Skeletal muscle satellite cell (primary cell): Measurements from ENCODE around the gene DSTN.

ENCODE experiments used
- H3K27me3 ChIP-seq: 2 replicates; pipeline ENCODE4 v1.7.0; 2013; ENCODE audit warnings: low read length; ENCODE audit not compliant: control insufficient read depth, insufficient read depth
- H3K36me3 ChIP-seq: 2 replicates; pipeline ENCODE4 v1.7.0; 2013; ENCODE audit warnings: mild to moderate bottlenecking, control low read depth, low read length; ENCODE audit not compliant: insufficient read depth
- H3K4me1 ChIP-seq: 2 replicates; pipeline ENCODE4 v1.7.0; 2013; ENCODE audit warnings: low read length; ENCODE audit not compliant: control insufficient read depth, insufficient read depth
- H3K4me2 ChIP-seq: 2 replicates; pipeline ENCODE4 v1.7.0; 2013; ENCODE audit warnings: mild to moderate bottlenecking, low read length
- H3K4me3 ChIP-seq: 2 replicates; pipeline ENCODE4 v1.7.0; 2013; ENCODE audit warnings: low read length
- H3K9ac ChIP-seq: 2 replicates; pipeline ENCODE4 v1.7.0; 2013; ENCODE audit warnings: mild to moderate bottlenecking, low read depth, low read length, moderate library complexity
- H3K9me3 ChIP-seq: replicated peaks from 2 replicates; pipeline ENCODE4 v1.7.0; 2013; ENCODE audit warnings: mild to moderate bottlenecking, control low read depth, low read length

Gene DSTN

GRCh38 chr20:17555106-17555505 is 14.8 kb upstream of the DSTN start:
- Histone ChIP-seq H3K27me3 (no peaks in the 10 kb centered on the region), H3K4me2 (no peak overlapping the region), H3K36me3 (no peaks in the 10 kb centered on the region), H3K4me1 (peaks cover 36% of the 10 kb centered on the region), H3K9ac (no peak overlapping the region), H3K9me3 (no peaks in the 10 kb centered on the region), H3K4me3 (no peak overlapping the region)

- H3K4me3 ChIP-seq = peak overlapping the region; percentile 63
- H3K9ac ChIP-seq = peak overlapping the region; percentile 89
- peak overlapping the region; percentile 84 for H3K4me2 ChIP-seq
- no peaks in the 10 kb centered on the region for H3K36me3 ChIP-seq
- H3K9me3 ChIP-seq = no peaks in the 10 kb centered on the region
- H3K4me1 ChIP-seq = peaks cover 44% of the 10 kb centered on the region
- no peaks in the 10 kb centered on the region for H3K27me3 ChIP-seq
Observed at GRCh38 chr20:17556837-17557674, 12.8 kb upstream of the DSTN start.

- peak overlapping the region; percentile 63 for H3K4me3 ChIP-seq
Observed at GRCh38 chr20:17557675-17558006, 12.2 kb upstream of the DSTN start.

GRCh38 chr20:17558154-17558940 is 11.5 kb upstream of the DSTN start:
- Histone ChIP-seq H3K4me2 (peak overlapping the region; percentile 84), H3K9me3 (no peaks in the 10 kb centered on the region), H3K36me3 (no peaks in the 10 kb centered on the region), H3K4me3 (peak overlapping the region; percentile 63), H3K27me3 (no peaks in the 10 kb centered on the region), H3K4me1 (peaks cover 52% of the 10 kb centered on the region), H3K9ac (peak overlapping the region; percentile 89)

More at GRCh38 chr20:17557675-17558006, 12.2 kb upstream of the DSTN start:
- Histone ChIP-seq H3K4me2 (peak overlapping the region; percentile 84), H3K36me3 (no peaks in the 10 kb centered on the region), H3K27me3 (no peaks in the 10 kb centered on the region), H3K4me1 (peaks cover 47% of the 10 kb centered on the region), H3K9me3 (no peaks in the 10 kb centered on the region), H3K9ac (peak overlapping the region; percentile 89)

GRCh38 chr20:17558941-17559304 is 11.0 kb upstream of the DSTN start:
- Histone ChIP-seq H3K4me1 (peaks cover 52% of the 10 kb centered on the region), H3K4me3 (peak overlapping the region; percentile 36), H3K4me2 (peak overlapping the region; percentile 84), H3K27me3 (no peaks in the 10 kb centered on the region), H3K9ac (peak overlapping the region; percentile 89), H3K36me3 (no peaks in the 10 kb centered on the region), H3K9me3 (no peaks in the 10 kb centered on the region)

- Histone ChIP-seq H3K9me3 (no peaks in the 10 kb centered on the region), H3K4me2 (peak overlapping the region; percentile 84), H3K27me3 (no peaks in the 10 kb centered on the region), H3K9ac (peak overlapping the region; percentile 89), H3K36me3 (no peaks in the 10 kb centered on the region), H3K4me3 (peak overlapping the region; percentile 36), H3K4me1 (peaks cover 52% of the 10 kb centered on the region)
Observed at GRCh38 chr20:17559338-17559737, 10.5 kb upstream of the DSTN start.

- H3K36me3 ChIP-seq = no peaks in the 10 kb centered on the region
- H3K9ac ChIP-seq = no peak overlapping the region
- no peaks in the 10 kb centered on the region for H3K9me3 ChIP-seq
- peaks cover 59% of the 10 kb centered on the region for H3K4me1 ChIP-seq
- H3K4me3 ChIP-seq = no peak overlapping the region
- no peaks in the 10 kb centered on the region for H3K27me3 ChIP-seq
- H3K4me2 ChIP-seq = no peak overlapping the region
Observed at GRCh38 chr20:17560344-17561074, 9.4 kb upstream of the DSTN start.

- H3K9me3 ChIP-seq = no peaks in the 10 kb centered on the region
- H3K9ac ChIP-seq = peak overlapping the region; percentile 50
- no peaks in the 10 kb centered on the region for H3K36me3 ChIP-seq
Observed at GRCh38 chr20:17562804-17563305, 7.0 kb upstream of the DSTN start.

GRCh38 chr20:17565169-17565845 is 4.6 kb upstream of the DSTN start:
- H3K4me3 ChIP-seq = no peak overlapping the region
- H3K4me2 ChIP-seq = peak overlapping the region; percentile 36
- H3K36me3 ChIP-seq = no peaks in the 10 kb centered on the region
- H3K9ac ChIP-seq = peak overlapping the region; percentile 51
- no peaks in the 10 kb centered on the region for H3K9me3 ChIP-seq
- H3K4me1 ChIP-seq = peaks cover 34% of the 10 kb centered on the region
- no peaks in the 10 kb centered on the region for H3K27me3 ChIP-seq

More at GRCh38 chr20:17562804-17563305, 7.0 kb upstream of the DSTN start:
- Histone ChIP-seq H3K4me1 (peaks cover 48% of the 10 kb centered on the region), H3K4me3 (no peak overlapping the region), H3K27me3 (no peaks in the 10 kb centered on the region), H3K4me2 (no peak overlapping the region)

- Histone ChIP-seq H3K9ac (no peak overlapping the region), H3K27me3 (no peaks in the 10 kb centered on the region), H3K4me3 (no peak overlapping the region), H3K9me3 (no peaks in the 10 kb centered on the region), H3K4me1 (peaks cover 29% of the 10 kb centered on the region), H3K4me2 (no peak overlapping the region), H3K36me3 (no peaks in the 10 kb centered on the region)
Observed at GRCh38 chr20:17566345-17566744, 3.5 kb upstream of the DSTN start.
